Right lobe of liver (tissue), 6 donors: ENCODE results near the gene HLA-DMA. TPM values are rescaled to one million over a fixed set of nuclear protein-coding genes. Genes with fewer than 3 reads are reported as not detected.

Experiments used
- ATAC-seq, 4 donors: fragments of 200-7000 bp; cut with Tn5 transposase; one replicate each; pipeline ENCODE4 v1.9.1; 2020; ENCODE audit warnings: mild to moderate bottlenecking in 4 of 4, moderate library complexity in 4 of 4
- DNase-seq, 3 donors: peaks; one replicate each; pipeline ENCODE4 v3.0.0-alpha.2; 2020
- H3K27ac ChIP-seq, 3 donors: fragments of 200-600 bp; one replicate each; pipeline ENCODE4 v1.8.0; 2022
- H3K27me3 ChIP-seq, 2 donors: fragments of 200-600 bp; one replicate each; pipeline ENCODE4 v1.8.0; 2022
- H3K36me3 ChIP-seq, 4 donors: fragments of 200-600 bp; sonication (generic) in 1 of 4; one replicate each; pipeline versions ENCODE4 v1.5.1 to v1.8.0; 2017 to 2022; ENCODE audit warnings: control low read depth in 1 of 4
- H3K4me1 ChIP-seq, 4 donors: fragments of 200-600 bp; sonication (generic) in 1 of 4; one replicate each; pipeline versions ENCODE4 v1.5.1 to v1.8.0; 2017 to 2022; ENCODE audit warnings: control low read depth in 1 of 4
- H3K4me3 ChIP-seq, 3 donors: fragments of 200-600 bp; one replicate each; pipeline ENCODE4 v1.8.0; 2022
- H3K9me3 ChIP-seq, 4 donors: fragments of 200-600 bp; sonication (generic) in 1 of 4; one replicate each; pipeline versions ENCODE4 v1.5.1 to v1.8.0; 2017 to 2022; ENCODE audit warnings: control low read depth in 1 of 4
- CTCF ChIP-seq, 4 donors: fragments of 200-600 bp in 3 of 4; fragments of 450-650 bp in 1 of 4; IDR thresholded peaks; one replicate each; pipeline versions ENCODE4 v1.5.1 to v1.8.0; 2016 to 2022; ENCODE audit warnings: antibody characterized with exemption in 4 of 4, mild to moderate bottlenecking in 2 of 4
- POLR2A ChIP-seq: fragments of 450-650 bp; IDR thresholded peaks from one replicate; pipeline ENCODE4 v1.6.1; 2017; ENCODE audit warnings: antibody characterized with exemption, mild to moderate bottlenecking
- WGBS: methylation state at CpG from one replicate; pipeline ENCODE4 v1.1.6; 2018; ENCODE audit warnings: low coverage, low lambda C conversion rate; ENCODE audit not compliant: insufficient coverage; ENCODE audit errors: missing lambda C conversion rate; 5-methylcytosine and 5-hydroxymethylcytosine counted together
- intact Hi-C, 2 donors: fragments of 100-400 bp; cut with DNase I; formaldehyde crosslinking; loops; one replicate each; pipeline versions ENCODE4 v1.11.2 to v1.14.1; 2022
- total RNA-seq, 6 experiments: library from RNA; depleted of rRNA in 2 of 6; stranded (reverse); fragments of >200 nt in 2 of 6; fragmentation: NEBNext Ultra II Directional in 3 of 6; extraction: Animal tissue kit (Norgen Biotek cat#: 25700) in 3 of 6; gene quantifications; one replicate each; pipeline versions ENCODE4 v1.1.0 to v1.2.4, GENCODE V29; 2016 to 2023
- donor health status: DM: no; HTN: yes; CAD: no.
- donor health status: DM: no; HTN: no; CAD: no.
- donor health status: DM: no; HTN: no; CAD: no.
- donor health status: DM: no; HTN: yes; CAD: no.
- donor health status: DM: no; HTN: yes; CAD: no.

The HLA-DMA gene
- total RNA-seq, 6 experiments from 2014 or later, result 6.9 to 26.2 (median 10.7) TPM

- WGBS, result 62% methylated on average over 5 of the region's 7 CpGs
- ATAC-seq, result no peak
Measured at GRCh38 chr6:32938494-32938893, 14.4 kb downstream of the HLA-DMA start.

GRCh38 chr6:32937230-32937633, 15.7 kb downstream of the HLA-DMA start:
- Histone ChIP-seq H3K27ac (no peak overlapping the region), H3K36me3 (no peaks in the 10 kb centered on the region), H3K9me3 (no peaks in the 10 kb centered on the region), H3K27me3 (no peaks in the 10 kb centered on the region), H3K4me3 (no peak overlapping the region), H3K4me1 (peaks cover 0 to 9% (median 0%) of the 10 kb centered on the region in 4 donors)
- intact Hi-C loops, result loop anchor here in 1 of 2 donors (10.0 kb wide), 1 partner anchor 52 kb away; no protein-coding TSS in a partner anchor
- no peak for TF ChIP-seq CTCF (IDR thresholded peaks at IDR 0.05)
- TF ChIP-seq POLR2A, result no peak
- ATAC-seq (peak in 3 of 4 donors; percentile 29 to 42 (median 34)), DNase-seq (no peak)
- 74% methylated on average over 3 of the region's 8 CpGs for WGBS

More at GRCh38 chr6:32938494-32938893, 14.4 kb downstream of the HLA-DMA start:
- DNase-seq, result no peak
- H3K27me3 ChIP-seq, result no peaks in the 10 kb centered on the region
- no peak overlapping the region for H3K4me3 ChIP-seq
- intact Hi-C loops, result loop anchor here in 1 of 2 donors (10.0 kb wide), 1 partner anchor 54 kb away; no protein-coding TSS in a partner anchor
- no peak overlapping the region for H3K27ac ChIP-seq
- TF ChIP-seq CTCF (IDR thresholded peaks at IDR 0.05) (no peak), POLR2A (no peak)
- H3K9me3 ChIP-seq, result no peaks in the 10 kb centered on the region
- H3K36me3 ChIP-seq, result no peaks in the 10 kb centered on the region
- peaks cover 0 to 10% (median 0%) of the 10 kb centered on the region in 4 donors for H3K4me1 ChIP-seq

- Histone ChIP-seq H3K4me3 (no peak overlapping the region), H3K4me1 (peaks cover 0 to 5% (median 0%) of the 10 kb centered on the region in 4 donors), H3K9me3 (no peaks in the 10 kb centered on the region), H3K27ac (no peak overlapping the region), H3K36me3 (no peaks in the 10 kb centered on the region), H3K27me3 (no peaks in the 10 kb centered on the region)
- TF ChIP-seq CTCF (IDR thresholded peaks at IDR 0.05) (no peak), POLR2A (no peak)
- intact Hi-C loops, result loop anchor here in 1 of 2 donors (10.0 kb wide), 1 partner anchor 52 kb away; no protein-coding TSS in a partner anchor
- DNase-seq, result no peak
- WGBS, result 66% methylated on average over 12 of the region's 12 CpGs
- peak in 2 of 4 donors; percentile 6 to 14 for ATAC-seq
Measured at GRCh38 chr6:32936239-32937152, 16.4 kb downstream of the HLA-DMA start.

- no peak overlapping the region for H3K27ac ChIP-seq
- 67% methylated on average over 3 of the region's 4 CpGs for WGBS
- intact Hi-C loops, result loop anchor here in 1 of 2 donors (10.0 kb wide), 1 partner anchor 51 kb away; no protein-coding TSS in a partner anchor
Measured at GRCh38 chr6:32935551-32936238, 17.2 kb downstream of the HLA-DMA start.

More at GRCh38 chr6:32935551-32936238, 17.2 kb downstream of the HLA-DMA start:
- Histone ChIP-seq H3K36me3 (no peaks in the 10 kb centered on the region), H3K4me3 (no peak overlapping the region), H3K27me3 (no peaks in the 10 kb centered on the region), H3K9me3 (no peaks in the 10 kb centered on the region), H3K4me1 (peaks cover 0 to 5% (median 0%) of the 10 kb centered on the region in 4 donors)
- TF ChIP-seq POLR2A, result no peak
- DNase-seq (no peak), ATAC-seq (no peak)
